OCI-LY1 (cell line): ENCODE results near the gene QRICH1.

ENCODE experiments used
- H2AFZ ChIP-seq: fragments of 200-600 bp; sonication (generic), shearing (Covaris generic); 2 replicates; pipeline ENCODE4 v1.6.0; 2014; ENCODE audit warnings: antibody characterized with exemption, mild to moderate bottlenecking, low read length
- H3F3A ChIP-seq: fragments of 200-600 bp; sonication (generic), shearing (Covaris generic); 2 replicates; pipeline ENCODE4 v1.6.0; 2014; ENCODE audit warnings: mild to moderate bottlenecking, antibody characterized with exemption, low read length, moderate library complexity; ENCODE audit not compliant: insufficient read depth
- H3K27ac ChIP-seq: fragments of 200-600 bp; sonication (generic); 2 replicates; pipeline ENCODE4 v1.5.1; 2014; ENCODE audit warnings: low read length, mixed run types, mild to moderate bottlenecking, low read depth; ENCODE audit not compliant: poor library complexity, severe bottlenecking
- H3K27me3 ChIP-seq: fragments of 200-600 bp; sonication (generic); 2 replicates; pipeline ENCODE4 v1.6.0; 2014; ENCODE audit warnings: antibody characterized with exemption, mild to moderate bottlenecking, low read length, moderate library complexity; ENCODE audit not compliant: insufficient read depth
- H3K36me3 ChIP-seq: fragments of 200-600 bp; sonication (generic); 2 replicates; pipeline ENCODE4 v1.6.1; 2014; ENCODE audit warnings: mild to moderate bottlenecking, antibody characterized with exemption, low read length, moderate library complexity, mixed read lengths; ENCODE audit not compliant: insufficient read depth
- H3K4me1 ChIP-seq: fragments of 200-600 bp; sonication (generic); 2 replicates; pipeline ENCODE4 v1.5.1; 2014; ENCODE audit warnings: mild to moderate bottlenecking, low read length, moderate library complexity; ENCODE audit not compliant: insufficient read depth, severe bottlenecking
- H3K4me2 ChIP-seq: fragments of 200-600 bp; sonication (generic), shearing (Covaris generic); 2 replicates; pipeline ENCODE4 v1.6.1; 2014; ENCODE audit warnings: low read length
- H3K4me3 ChIP-seq: fragments of 200-600 bp; sonication (generic); 2 replicates; pipeline ENCODE4 v1.5.1; 2014; ENCODE audit warnings: low read length, low read depth, mild to moderate bottlenecking, mixed read lengths; ENCODE audit not compliant: poor library complexity, severe bottlenecking
- H3K79me2 ChIP-seq: fragments of 200-600 bp; shearing (Covaris generic); 2 replicates; pipeline ENCODE4 v1.6.1; 2016; ENCODE audit warnings: mixed run types, low read length, mixed read lengths; ENCODE audit not compliant: insufficient read depth
- H3K9ac ChIP-seq: fragments of 200-600 bp; sonication (generic), shearing (Covaris generic); 2 replicates; pipeline ENCODE4 v1.6.1; 2014; ENCODE audit warnings: mild to moderate bottlenecking, low read length, mixed read lengths
- H3K9me2 ChIP-seq: fragments of 200-600 bp; sonication (generic), shearing (Covaris generic); 2 replicates; pipeline ENCODE4 v1.6.1; 2014; ENCODE audit warnings: low read depth, mild to moderate bottlenecking, low read length, mixed read lengths
- H3K9me3 ChIP-seq: fragments of 200-600 bp; shearing (Covaris generic); 2 replicates; pipeline ENCODE4 v1.6.1; 2014; ENCODE audit warnings: low read length, mixed read lengths
- H4K20me1 ChIP-seq: fragments of 200-600 bp; sonication (generic), shearing (Covaris generic); 2 replicates; pipeline ENCODE4 v1.6.0; 2016; ENCODE audit warnings: mild to moderate bottlenecking, low read length; ENCODE audit not compliant: insufficient read depth
- EZH2 ChIP-seq: fragments of 200-600 bp; sonication (generic), shearing (Covaris generic); IDR thresholded peaks from 2 replicates; pipeline ENCODE4 v1.8.0; 2017; ENCODE audit warnings: borderline replicate concordance, mixed run types, mild to moderate bottlenecking, antibody characterized with exemption, low read length, moderate library complexity, mixed read lengths
- TF ChIP-seq, protein P1 (sequence below): fragments of 200-600 bp; sonication (generic), shearing (Covaris generic); IDR thresholded peaks from 2 replicates; pipeline ENCODE4 v1.5.1; 2017; ENCODE audit warnings: mild to moderate bottlenecking, antibody characterized with exemption, low read length, moderate library complexity, mixed read lengths

The QRICH1 gene

DNA sequence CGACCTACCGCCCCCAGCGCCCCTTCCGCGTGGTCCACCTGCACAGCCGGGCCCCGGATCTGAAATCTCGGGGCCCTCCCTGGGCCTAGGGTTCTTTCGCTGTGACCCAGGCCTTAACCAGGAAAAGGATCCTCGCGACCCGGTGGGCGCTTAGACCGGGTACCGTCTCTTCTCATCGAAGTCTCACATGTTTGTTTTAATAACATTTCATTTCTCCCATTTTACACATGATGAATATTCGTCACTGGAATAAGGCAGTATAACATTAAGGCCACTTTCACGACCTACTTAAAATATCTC, 75.2 kb downstream of the QRICH1 start:
- Histone ChIP-seq H3K4me3 (peak overlapping the region; percentile 95), H3K79me2 (peaks cover 13% of the 10 kb centered on the region; the same call in 1 of the 2 replicates), H4K20me1 (no peaks in the 10 kb centered on the region), H2AFZ (no peak overlapping the region), H3K9me2 (no peaks in the 10 kb centered on the region), H3K4me1 (peaks cover 37% of the 10 kb centered on the region), H3K36me3 (peaks cover 32% of the 10 kb centered on the region), H3K27me3 (no peaks in the 10 kb centered on the region), H3K27ac (peak overlapping the region; percentile 96), H3K4me2 (peak overlapping the region; percentile 98), H3K9me3 (no peaks in the 10 kb centered on the region), H3K9ac (peak overlapping the region; percentile 95), H3F3A (0 out of 2 replicates have a peak, but pooled peaks cover 8% of the 10 kb centered on the region)
- no peak for TF ChIP-seq EZH2
- TF ChIP-seq, protein P1, sequence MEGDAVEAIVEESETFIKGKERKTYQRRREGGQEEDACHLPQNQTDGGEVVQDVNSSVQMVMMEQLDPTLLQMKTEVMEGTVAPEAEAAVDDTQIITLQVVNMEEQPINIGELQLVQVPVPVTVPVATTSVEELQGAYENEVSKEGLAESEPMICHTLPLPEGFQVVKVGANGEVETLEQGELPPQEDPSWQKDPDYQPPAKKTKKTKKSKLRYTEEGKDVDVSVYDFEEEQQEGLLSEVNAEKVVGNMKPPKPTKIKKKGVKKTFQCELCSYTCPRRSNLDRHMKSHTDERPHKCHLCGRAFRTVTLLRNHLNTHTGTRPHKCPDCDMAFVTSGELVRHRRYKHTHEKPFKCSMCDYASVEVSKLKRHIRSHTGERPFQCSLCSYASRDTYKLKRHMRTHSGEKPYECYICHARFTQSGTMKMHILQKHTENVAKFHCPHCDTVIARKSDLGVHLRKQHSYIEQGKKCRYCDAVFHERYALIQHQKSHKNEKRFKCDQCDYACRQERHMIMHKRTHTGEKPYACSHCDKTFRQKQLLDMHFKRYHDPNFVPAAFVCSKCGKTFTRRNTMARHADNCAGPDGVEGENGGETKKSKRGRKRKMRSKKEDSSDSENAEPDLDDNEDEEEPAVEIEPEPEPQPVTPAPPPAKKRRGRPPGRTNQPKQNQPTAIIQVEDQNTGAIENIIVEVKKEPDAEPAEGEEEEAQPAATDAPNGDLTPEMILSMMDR, result no peak

DNA sequence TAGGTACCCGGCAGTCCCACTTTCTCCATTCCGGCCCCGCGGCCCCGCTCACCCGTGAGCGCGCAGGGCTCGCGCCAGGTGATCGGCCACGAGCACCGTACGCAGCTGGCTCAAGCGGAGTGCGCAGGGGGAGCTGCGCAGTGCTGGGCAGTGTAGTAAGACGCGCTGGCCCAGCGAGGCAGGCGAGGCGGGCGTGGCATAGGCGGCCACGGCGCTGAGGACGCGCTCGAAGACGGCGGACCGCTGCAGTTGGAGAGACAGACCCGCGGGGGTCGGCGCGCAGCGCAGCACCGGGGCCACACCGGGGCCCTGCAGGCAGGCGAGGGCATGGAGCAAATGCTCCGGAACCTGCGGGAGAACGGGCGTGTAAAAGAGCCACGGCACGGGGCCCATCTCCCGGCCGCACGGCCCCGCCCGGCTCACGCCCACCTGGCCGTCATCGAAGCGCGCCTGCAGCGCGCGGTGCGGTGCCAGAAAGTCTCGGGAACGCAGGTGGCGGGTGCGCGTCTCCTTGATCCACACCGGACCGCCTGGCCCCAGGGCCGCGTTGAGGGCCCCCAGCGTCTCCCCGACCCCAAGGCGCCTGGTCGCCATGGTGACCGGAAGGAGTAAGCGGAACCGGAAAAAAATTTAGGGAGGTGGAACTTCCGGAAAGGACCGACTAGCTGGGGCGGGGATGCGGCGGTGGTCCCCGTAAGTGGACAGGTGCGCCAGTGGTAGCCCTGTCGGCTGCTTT, 75.7 kb downstream of the QRICH1 start, which contains the start of gene DALRD3:
Gene DALRD3 (minus strand): TSS at position 610 of the 736 bp plus-strand sequence. CDS start 16 bp downstream, at position 594.
- Histone ChIP-seq H2AFZ (no peak within 1 kb of the TSS), H4K20me1 (no peaks in the 10 kb centered on the region), H3F3A (0 out of 2 replicates have a peak, but pooled peaks cover 8% of the 10 kb centered on the region), H3K79me2 (peaks cover 13% of the 10 kb centered on the region; the same call in 1 of the 2 replicates), H3K9ac (peak within 1 kb of the TSS; percentile 95), H3K9me3 (no peaks in the 10 kb centered on the region), H3K27me3 (no peaks in the 10 kb centered on the region), H3K4me3 (peak within 1 kb of the TSS; percentile 95), H3K27ac (peak within 1 kb of the TSS; percentile 96), H3K36me3 (peaks cover 31% of the 10 kb centered on the region), H3K4me2 (peak within 1 kb of the TSS; percentile 98), H3K4me1 (peaks cover 33% of the 10 kb centered on the region), H3K9me2 (no peaks in the 10 kb centered on the region)
- TF ChIP-seq, protein P1, result no peak
- no peak for TF ChIP-seq EZH2

DNA sequence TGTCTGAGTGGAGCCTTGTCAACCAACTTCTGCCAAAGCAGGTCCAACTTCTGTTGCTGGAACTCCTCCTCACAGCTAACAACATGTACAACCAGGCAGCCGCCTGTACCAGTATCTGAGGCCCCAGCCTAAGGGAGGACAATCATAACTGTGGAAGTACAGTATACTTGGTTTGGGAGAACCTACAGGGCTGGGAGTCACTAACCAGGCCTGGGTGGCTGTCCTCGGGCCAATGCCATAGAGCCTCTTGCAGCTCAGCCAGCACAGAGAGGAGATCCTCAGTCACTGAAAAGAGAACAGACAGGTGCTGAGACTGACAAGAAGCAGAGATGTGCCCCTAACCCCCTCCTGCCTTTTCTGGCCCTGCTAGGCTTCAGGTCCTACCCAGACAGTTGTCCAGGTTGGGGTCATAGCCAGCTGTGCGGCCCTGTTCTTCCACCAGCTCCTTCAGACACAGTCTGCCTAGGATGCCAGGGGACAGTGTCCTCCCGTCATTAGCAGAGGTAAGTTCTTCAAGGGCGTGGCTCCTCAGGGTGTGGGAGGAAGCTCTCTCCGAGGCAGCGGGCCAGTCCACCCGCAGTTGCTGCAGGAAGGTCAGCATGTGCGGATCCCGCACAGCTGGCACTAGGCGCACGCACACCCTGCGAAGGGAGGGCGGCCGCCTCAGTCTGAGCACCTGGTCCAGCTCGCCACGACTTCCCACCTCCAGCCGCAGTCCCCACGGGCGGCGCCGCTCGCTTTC, 76.5 kb downstream of the QRICH1 start:
- H3K79me2 ChIP-seq, result peaks cover 13% of the 10 kb centered on the region; the same call in 1 of the 2 replicates
- peak overlapping the region; percentile 96 for H3K27ac ChIP-seq
- peak overlapping the region; percentile 95; the same call in 1 of the 2 replicates for H3K9ac ChIP-seq
- no peak overlapping the region for H2AFZ ChIP-seq
- no peaks in the 10 kb centered on the region for H3K27me3 ChIP-seq
- H3K9me3 ChIP-seq, result no peaks in the 10 kb centered on the region
- H4K20me1 ChIP-seq, result no peaks in the 10 kb centered on the region
- H3K4me2 ChIP-seq, result peak overlapping the region; percentile 98
- H3F3A ChIP-seq, result 0 out of 2 replicates have a peak, but pooled peaks cover 8% of the 10 kb centered on the region
- peak overlapping the region; percentile 95 for H3K4me3 ChIP-seq
- TF ChIP-seq EZH2, result no peak
- TF ChIP-seq, protein P1, result no peak
- H3K9me2 ChIP-seq, result no peaks in the 10 kb centered on the region
- peaks cover 36% of the 10 kb centered on the region for H3K36me3 ChIP-seq
- peaks cover 27% of the 10 kb centered on the region for H3K4me1 ChIP-seq
